IPS-18a (cell line): ENCODE data around the gene OR2K2.
"Not testable (repeated sequence)": the region's sequence is repeated elsewhere in the genome, so short reads cannot be mapped to it uniquely, and the experiment has no call there.

ENCODE experiments used
- H3K27ac ChIP-seq: one replicate; pipeline ENCODE4 v1.5.1; 2013; ENCODE audit warnings: low read length
- H3K27me3 ChIP-seq: one replicate; pipeline ENCODE4 v1.6.1; 2013; ENCODE audit warnings: mild to moderate bottlenecking, low read length; ENCODE audit not compliant: control insufficient read depth, insufficient read depth
- H3K36me3 ChIP-seq: one replicate; pipeline ENCODE4 v1.6.1; 2013; ENCODE audit warnings: low read depth, low read length; ENCODE audit not compliant: control insufficient read depth
- H3K4me1 ChIP-seq: one replicate; pipeline ENCODE4 v1.6.1; 2013; ENCODE audit warnings: low read depth, low read length; ENCODE audit not compliant: control insufficient read depth
- H3K4me3 ChIP-seq: one replicate; pipeline ENCODE4 v1.5.1; 2013; ENCODE audit warnings: low read length
- H3K9ac ChIP-seq: one replicate; pipeline ENCODE4 v1.6.1; 2013; ENCODE audit warnings: mild to moderate bottlenecking, low read length, moderate library complexity
- H3K9me3 ChIP-seq: one replicate; pipeline ENCODE4 v1.6.1; 2013; ENCODE audit warnings: low read depth, low read length; ENCODE audit not compliant: control insufficient read depth

Gene OR2K2

GRCh38 chr9:111294691-111295451 lies 35.2 kb downstream of the OR2K2 start:
- Histone ChIP-seq H3K27me3 (no peaks in the 10 kb centered on the region), H3K27ac (no peak overlapping the region)

DNA sequence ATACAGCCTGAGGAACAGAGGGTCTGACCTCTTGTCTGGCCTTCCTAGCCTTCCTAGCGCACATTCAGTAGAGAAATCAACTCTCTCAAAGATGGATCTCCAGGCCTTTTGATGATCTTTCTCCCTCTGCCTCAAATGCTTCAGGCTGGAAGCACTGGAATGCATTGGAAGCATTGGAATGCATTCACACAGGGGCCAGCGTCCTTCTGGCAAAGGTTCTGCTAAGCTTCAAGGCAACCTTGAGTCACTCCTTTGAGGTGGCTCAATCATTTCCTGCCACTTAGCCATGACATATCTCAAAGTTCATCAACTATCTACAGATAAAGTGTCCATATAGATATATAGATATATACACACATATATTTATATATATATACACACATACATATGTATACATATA lies 42.9 kb downstream of the OR2K2 start:
- no peaks in the 10 kb centered on the region for H3K27me3 ChIP-seq
- H3K4me3 ChIP-seq = no peak overlapping the region
- H3K27ac ChIP-seq = no peak overlapping the region
- no peaks in the 10 kb centered on the region for H3K4me1 ChIP-seq
- no peaks in the 10 kb centered on the region for H3K36me3 ChIP-seq
- no peaks in the 10 kb centered on the region for H3K9me3 ChIP-seq
- H3K9ac ChIP-seq = no peak overlapping the region

More at GRCh38 chr9:111294691-111295451, 35.2 kb downstream of the OR2K2 start:
- Histone ChIP-seq H3K36me3 (no peaks in the 10 kb centered on the region), H3K9me3 (peaks cover 5% of the 10 kb centered on the region), H3K4me3 (no peak overlapping the region), H3K9ac (no peak overlapping the region), H3K4me1 (peaks cover 8% of the 10 kb centered on the region)

DNA sequence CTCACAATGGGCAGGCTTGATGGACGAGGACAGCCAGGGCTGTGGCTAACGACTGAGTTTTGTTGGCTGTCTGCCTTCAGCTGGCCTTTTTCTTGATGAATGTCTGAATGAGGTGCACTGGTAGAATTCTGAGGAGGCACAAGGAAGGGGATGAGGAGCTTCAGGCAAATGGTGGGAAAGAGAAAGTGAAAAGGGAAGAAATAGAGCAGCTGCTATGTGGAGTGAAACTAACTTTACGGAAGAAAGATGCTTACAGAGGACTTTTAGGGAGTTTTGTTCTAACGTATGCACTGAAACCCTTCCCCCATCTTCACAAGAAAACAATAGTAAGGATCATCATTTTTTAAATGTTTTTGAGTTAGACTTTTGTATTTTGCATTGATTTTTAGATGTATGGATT lies 45.3 kb downstream of the OR2K2 start:
- no peaks in the 10 kb centered on the region for H3K9me3 ChIP-seq
- H3K4me3 ChIP-seq = no peak overlapping the region
- H3K4me1 ChIP-seq = no peaks in the 10 kb centered on the region
- H3K27ac ChIP-seq = no peak overlapping the region
- H3K27me3 ChIP-seq = no peaks in the 10 kb centered on the region
- H3K9ac ChIP-seq = no peak overlapping the region
- no peaks in the 10 kb centered on the region for H3K36me3 ChIP-seq

DNA sequence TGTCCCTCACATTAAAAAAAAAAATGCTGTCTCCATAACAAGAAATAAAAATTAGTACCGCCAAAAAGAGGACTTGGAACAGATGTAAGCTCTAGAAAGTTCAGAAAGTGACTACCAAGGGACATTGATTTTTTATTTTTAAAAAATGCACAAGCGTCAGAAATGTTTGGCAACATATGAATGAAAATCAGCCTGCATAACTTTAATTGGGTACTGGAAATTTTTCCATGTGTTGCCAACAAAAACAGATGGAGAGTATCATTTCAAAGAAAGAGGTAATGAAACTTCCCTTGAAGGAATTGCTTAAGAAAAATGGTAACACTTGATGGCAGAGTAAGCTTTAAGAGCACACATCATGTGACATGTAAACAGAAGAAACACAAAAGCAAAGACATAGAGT lies 47.2 kb downstream of the OR2K2 start:
- Histone ChIP-seq H3K27me3 (no peaks in the 10 kb centered on the region), H3K9me3 (no peaks in the 10 kb centered on the region), H3K36me3 (no peaks in the 10 kb centered on the region), H3K4me1 (no peaks in the 10 kb centered on the region), H3K27ac (no peak overlapping the region), H3K9ac (no peak overlapping the region), H3K4me3 (no peak overlapping the region)

GRCh38 chr9:111280795-111281194 lies 49.2 kb downstream of the OR2K2 start:
- not testable (repeated sequence) for H3K9me3 ChIP-seq, H3K4me1 ChIP-seq, H3K36me3 ChIP-seq, H3K27ac ChIP-seq, H3K9ac ChIP-seq, H3K4me3 ChIP-seq, H3K27me3 ChIP-seq
